HL-60/S4 treated with retinoic acid at 250 ng/mL for 4 days and 3 days (cell line): Measurements from ENCODE around the gene CD79B.
"Not testable (repeated sequence)": the region's sequence is repeated elsewhere in the genome, so short reads cannot be mapped to it uniquely, and the experiment has no call there.

Experiments used
- in situ Hi-C: fragments of 300-500 bp; cut with MboI; formaldehyde crosslinking; loops from 2 replicates; pipeline ENCODE4 v1.7.0; 2022; ENCODE audit warnings: low sequenced_read_pairs

The CD79B gene

GRCh38 chr17:63882626-63883126 is 49.5 kb downstream of the CD79B start:
- in situ Hi-C loops, result not testable (repeated sequence)

DNA sequence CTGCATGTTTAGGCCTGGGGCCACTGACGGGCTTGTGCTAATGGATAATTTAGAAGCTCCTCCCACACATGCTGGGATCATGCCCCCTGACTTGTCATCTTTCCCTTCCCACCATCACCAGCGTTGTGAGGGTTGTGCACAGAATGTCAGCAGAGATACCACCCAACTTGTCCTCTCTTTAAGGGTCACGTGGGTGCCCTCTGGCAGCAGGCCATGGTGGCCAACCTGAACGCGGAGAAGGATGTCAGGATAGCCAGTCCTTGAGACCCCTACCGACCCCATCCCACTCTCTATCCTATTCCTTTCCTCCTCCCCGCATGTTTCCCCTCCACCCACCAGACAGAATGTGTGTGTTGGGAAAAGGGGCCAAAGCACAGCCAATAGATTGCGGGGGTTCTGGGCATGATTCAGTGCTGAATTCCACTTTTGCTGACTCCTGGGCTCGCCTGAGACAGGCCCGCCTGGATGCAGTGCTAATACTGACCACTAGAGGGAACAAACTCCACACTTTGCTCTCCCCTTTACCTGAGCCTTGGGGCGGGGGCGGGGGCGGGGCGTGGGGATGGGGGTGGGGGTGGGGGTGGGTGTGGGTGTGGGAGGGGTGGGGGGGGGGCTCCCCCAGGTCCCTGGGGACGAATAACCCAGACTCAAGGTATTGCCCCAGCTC is 50.1 kb downstream of the CD79B start, which contains the start of gene GH2:
Gene GH2, minus strand, starts transcription at position 10 of the 667 bp plus-strand sequence. CDS start 143 bp downstream, outside the sequence.
- in situ Hi-C loops, result no loop called here

GRCh38 chr17:63881337-63881736 is 50.8 kb downstream of the CD79B start:
- in situ Hi-C loops, result not testable (repeated sequence)

DNA sequence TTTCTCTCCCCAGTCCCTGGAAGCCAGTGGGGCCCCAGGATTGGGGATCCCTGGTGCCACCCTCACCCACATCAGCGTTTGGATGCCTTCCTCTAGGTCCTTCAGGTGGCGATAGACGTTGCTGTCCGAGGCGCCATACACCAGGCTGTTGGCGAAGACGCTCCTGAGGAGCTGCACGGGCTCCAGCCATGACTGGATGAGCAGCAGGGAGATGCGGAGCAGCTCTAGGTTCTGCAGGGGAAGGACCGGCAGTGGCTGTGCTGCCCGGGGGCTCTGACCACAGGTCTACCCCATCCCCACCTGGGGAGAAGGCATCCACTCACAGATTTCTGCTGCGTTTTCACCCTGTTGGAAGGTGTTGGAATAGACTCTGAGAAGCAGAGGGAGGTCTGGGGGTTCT is 51.4 kb downstream of the CD79B start:
- in situ Hi-C loops, result no loop called here
